Measurements from ENCODE around the gene LRP1B. TPM values are rescaled to one million over a fixed set of nuclear protein-coding genes. Genes with fewer than 3 reads are reported as not detected.

The LRP1B gene
- total RNA-seq, 4 donors from 2014 or later, result 0.85 to 3.3 (median 1.1) TPM; not detected in 1

DNA sequence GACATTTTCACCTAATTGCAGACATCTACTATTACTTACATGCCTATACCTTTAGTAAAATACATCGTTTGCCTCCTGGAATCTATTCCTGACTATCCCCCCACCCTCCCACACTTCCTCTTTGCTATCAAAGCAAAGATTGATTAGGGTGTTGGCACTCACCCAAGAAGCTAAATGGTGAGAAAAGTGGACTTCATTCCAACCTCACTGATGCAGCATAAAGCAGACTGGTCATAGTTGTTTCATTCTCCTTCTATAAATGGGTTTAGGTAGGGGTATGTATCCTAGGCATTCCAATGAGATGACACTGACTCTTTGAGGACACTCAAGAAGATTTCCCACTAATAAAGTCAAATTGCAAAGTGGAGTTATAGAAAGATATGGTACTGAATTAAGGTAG lies 97.4 kb downstream of the LRP1B start:
- TF ChIP-seq, protein P1, sequence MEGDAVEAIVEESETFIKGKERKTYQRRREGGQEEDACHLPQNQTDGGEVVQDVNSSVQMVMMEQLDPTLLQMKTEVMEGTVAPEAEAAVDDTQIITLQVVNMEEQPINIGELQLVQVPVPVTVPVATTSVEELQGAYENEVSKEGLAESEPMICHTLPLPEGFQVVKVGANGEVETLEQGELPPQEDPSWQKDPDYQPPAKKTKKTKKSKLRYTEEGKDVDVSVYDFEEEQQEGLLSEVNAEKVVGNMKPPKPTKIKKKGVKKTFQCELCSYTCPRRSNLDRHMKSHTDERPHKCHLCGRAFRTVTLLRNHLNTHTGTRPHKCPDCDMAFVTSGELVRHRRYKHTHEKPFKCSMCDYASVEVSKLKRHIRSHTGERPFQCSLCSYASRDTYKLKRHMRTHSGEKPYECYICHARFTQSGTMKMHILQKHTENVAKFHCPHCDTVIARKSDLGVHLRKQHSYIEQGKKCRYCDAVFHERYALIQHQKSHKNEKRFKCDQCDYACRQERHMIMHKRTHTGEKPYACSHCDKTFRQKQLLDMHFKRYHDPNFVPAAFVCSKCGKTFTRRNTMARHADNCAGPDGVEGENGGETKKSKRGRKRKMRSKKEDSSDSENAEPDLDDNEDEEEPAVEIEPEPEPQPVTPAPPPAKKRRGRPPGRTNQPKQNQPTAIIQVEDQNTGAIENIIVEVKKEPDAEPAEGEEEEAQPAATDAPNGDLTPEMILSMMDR (IDR thresholded peaks at IDR 0.05), result no peak
- no peak for TF ChIP-seq POLR2A (IDR thresholded peaks at IDR 0.05)
- Histone ChIP-seq H3K4me1 (no peaks in the 10 kb centered on the region), H3K9me3 (no peaks in the 10 kb centered on the region), H3K27ac (no peak overlapping the region), H3K27me3 (no peaks in the 10 kb centered on the region), H3K4me3 (no peak overlapping the region), H3K36me3 (no peaks in the 10 kb centered on the region)
- no peak for DNase-seq

DNA sequence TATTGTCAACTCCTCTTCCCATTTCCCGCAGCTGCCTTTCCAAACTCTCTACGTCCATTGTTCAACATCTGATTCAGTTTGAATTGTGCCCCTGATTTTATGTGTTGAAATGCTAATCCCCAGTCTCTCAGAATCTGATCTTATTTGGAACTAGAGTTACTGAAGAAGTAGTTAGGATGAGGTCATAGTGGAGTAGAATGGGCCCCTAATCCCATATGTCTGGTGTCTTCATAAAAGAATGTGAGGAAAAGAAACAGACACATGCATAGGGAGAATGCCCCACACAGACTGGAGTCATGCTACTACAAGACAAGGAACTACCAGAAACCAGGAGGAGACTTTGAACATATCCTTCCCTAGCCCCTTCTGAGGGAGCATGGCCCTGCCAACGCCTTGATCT lies 99.2 kb downstream of the LRP1B start:
- no peaks in the 10 kb centered on the region for H3K9me3 ChIP-seq
- no peak overlapping the region for H3K4me3 ChIP-seq
- TF ChIP-seq, protein P1 (IDR thresholded peaks at IDR 0.05), result no peak
- TF ChIP-seq POLR2A (IDR thresholded peaks at IDR 0.05), result no peak
- no peak for DNase-seq
- no peak overlapping the region for H3K27ac ChIP-seq
- no peaks in the 10 kb centered on the region for H3K27me3 ChIP-seq
- H3K4me1 ChIP-seq, result no peaks in the 10 kb centered on the region
- H3K36me3 ChIP-seq, result no peaks in the 10 kb centered on the region

DNA sequence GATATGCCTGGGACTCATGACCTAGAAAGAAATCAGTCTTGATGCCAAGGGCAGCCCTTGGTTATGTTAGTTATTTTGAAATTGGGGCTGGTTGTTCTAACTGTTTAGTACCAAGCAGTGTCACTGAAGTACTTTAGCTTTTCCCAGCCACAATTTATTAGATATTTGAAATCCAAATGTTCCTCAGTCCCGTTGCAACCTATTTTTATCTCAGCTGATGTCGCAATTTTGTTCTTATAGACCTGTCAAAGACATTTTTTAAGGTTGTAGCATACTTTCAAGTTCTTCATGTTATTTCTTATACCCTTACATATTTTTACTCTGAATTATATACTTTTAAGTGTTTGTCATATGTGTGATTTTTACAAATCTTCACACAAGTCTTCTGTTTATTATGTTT lies 100.1 kb downstream of the LRP1B start:
- Histone ChIP-seq H3K4me1 (no peaks in the 10 kb centered on the region), H3K27ac (no peak overlapping the region), H3K4me3 (no peak overlapping the region), H3K36me3 (no peaks in the 10 kb centered on the region), H3K9me3 (no peaks in the 10 kb centered on the region), H3K27me3 (no peaks in the 10 kb centered on the region)
- no peak for TF ChIP-seq POLR2A (IDR thresholded peaks at IDR 0.05)
- TF ChIP-seq, protein P1 (IDR thresholded peaks at IDR 0.05), result no peak
- DNase-seq, result no peak

DNA sequence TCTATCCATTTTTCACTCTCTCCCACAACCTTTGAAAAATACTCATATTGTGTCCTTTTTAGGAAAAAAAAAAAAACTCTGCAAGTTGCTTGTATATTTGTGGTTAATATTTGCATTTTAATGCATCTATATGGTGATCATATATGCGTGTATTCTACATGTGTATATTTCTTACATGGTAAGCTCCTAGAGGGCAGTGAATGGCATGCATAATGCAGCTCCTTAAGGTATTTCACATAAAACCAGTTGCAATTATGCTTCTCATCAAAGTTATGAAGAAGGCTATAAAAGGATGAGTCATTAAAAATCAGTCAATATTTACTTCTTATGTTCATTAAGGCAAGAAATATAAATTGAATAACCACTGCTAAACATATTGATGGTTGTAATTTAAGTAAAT lies 100.8 kb downstream of the LRP1B start:
- Histone ChIP-seq H3K27me3 (no peaks in the 10 kb centered on the region), H3K9me3 (no peaks in the 10 kb centered on the region)
- no peak for TF ChIP-seq POLR2A (IDR thresholded peaks at IDR 0.05)
- TF ChIP-seq, protein P1 (IDR thresholded peaks at IDR 0.05), result no peak

DNA sequence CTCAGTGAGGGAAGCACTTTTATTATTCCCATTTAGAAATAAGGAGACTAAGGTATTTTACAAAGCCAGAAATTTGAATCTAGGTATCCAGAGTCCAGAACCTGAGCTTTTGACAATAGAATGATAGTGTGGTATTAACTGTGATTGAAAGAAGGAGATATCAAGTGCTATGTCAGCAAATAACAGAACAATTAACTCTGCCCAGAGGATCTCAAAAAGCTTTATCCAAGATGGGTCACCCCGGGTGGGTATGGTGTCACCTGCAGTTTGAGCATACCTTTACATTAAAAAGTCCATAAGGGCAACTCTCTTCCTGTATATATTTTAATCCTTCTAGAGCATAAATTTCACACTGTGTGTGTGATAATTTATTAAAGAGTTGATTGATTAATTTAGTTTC lies 105.4 kb downstream of the LRP1B start:
- Histone ChIP-seq H3K9me3 (no peaks in the 10 kb centered on the region), H3K27me3 (no peaks in the 10 kb centered on the region), H3K27ac (no peak overlapping the region), H3K4me3 (no peak overlapping the region), H3K4me1 (no peaks in the 10 kb centered on the region), H3K36me3 (no peaks in the 10 kb centered on the region)
- TF ChIP-seq, protein P1 (IDR thresholded peaks at IDR 0.05), result no peak
- TF ChIP-seq POLR2A (IDR thresholded peaks at IDR 0.05), result no peak
- no peak for DNase-seq

More for the DNA sequence above, 100.8 kb downstream of the LRP1B start:
- H3K4me3 ChIP-seq, result no peak overlapping the region
- H3K27ac ChIP-seq, result no peak overlapping the region
- no peaks in the 10 kb centered on the region for H3K36me3 ChIP-seq
- no peaks in the 10 kb centered on the region for H3K4me1 ChIP-seq
- DNase-seq, result no peak

DNA sequence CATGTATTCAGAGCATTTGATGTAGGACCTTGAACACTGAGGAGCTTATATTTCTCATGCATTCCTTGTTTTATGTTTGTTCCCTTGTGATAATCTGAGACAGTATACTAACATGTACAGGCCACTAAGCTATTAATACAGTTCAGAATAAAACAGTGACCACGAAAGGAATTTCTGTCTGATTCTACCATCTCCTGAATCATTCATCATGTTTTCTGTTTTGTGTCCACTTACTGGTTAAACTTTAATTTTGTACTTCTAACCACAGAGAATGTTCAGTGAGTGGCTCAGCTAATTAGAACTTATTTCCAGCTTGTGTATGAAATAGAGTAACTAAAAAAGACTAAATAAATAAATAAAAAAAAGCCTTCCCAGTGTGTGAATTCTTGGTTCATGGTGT lies 110.4 kb downstream of the LRP1B start:
- no peak overlapping the region for H3K4me3 ChIP-seq
- H3K9me3 ChIP-seq, result no peaks in the 10 kb centered on the region
- H3K4me1 ChIP-seq, result no peaks in the 10 kb centered on the region
- no peak overlapping the region for H3K27ac ChIP-seq
- no peaks in the 10 kb centered on the region for H3K27me3 ChIP-seq
- no peaks in the 10 kb centered on the region for H3K36me3 ChIP-seq
- TF ChIP-seq, protein P1 (IDR thresholded peaks at IDR 0.05), result no peak
- TF ChIP-seq POLR2A (IDR thresholded peaks at IDR 0.05), result no peak
- DNase-seq, result no peak

Measured in Peyer's patch (tissue), 4 donors.